DMS79 (cell line): ENCODE data around the gene KLF11.
"Not testable (repeated sequence)": the region's sequence is repeated elsewhere in the genome, so short reads cannot be mapped to it uniquely, and the experiment has no call there.

Source experiments
- DNase-seq: peaks from one replicate; lab custom pipeline; 2025; lab: John Stamatoyannopoulos, UW

KLF11 gene

GRCh38 chr2:10085043-10085667, 41.8 kb downstream of the KLF11 start:
- DNase-seq, result no peak

GRCh38 chr2:10085668-10086059, 42.3 kb downstream of the KLF11 start:
- no peak for DNase-seq

GRCh38 chr2:10086950-10087349, 43.6 kb downstream of the KLF11 start:
- no peak for DNase-seq

- no peak for DNase-seq
Observed at GRCh38 chr2:10087360-10087759, 44.0 kb downstream of the KLF11 start.

- no peak for DNase-seq
Observed at GRCh38 chr2:10089565-10090190, 46.3 kb downstream of the KLF11 start.

- DNase-seq, result no peak
Observed at GRCh38 chr2:10091182-10091888, 48.0 kb downstream of the KLF11 start.

DNA sequence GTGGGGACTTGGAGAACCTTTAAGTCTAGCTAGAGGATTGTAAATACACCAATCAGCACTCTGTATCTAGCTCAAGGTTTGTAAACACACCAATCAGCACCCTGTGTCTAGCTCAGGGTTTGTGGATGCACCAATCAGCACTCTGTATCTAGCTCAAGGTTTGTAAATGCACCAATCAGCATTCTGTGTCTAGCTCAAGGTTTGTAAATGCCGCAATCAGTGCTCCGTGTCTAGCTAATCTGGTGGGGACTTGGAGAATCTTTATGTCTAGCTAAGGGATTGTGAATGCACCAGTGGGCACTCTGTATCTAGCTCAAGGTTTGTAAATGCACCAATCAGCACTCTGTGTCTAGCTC, 48.5 kb downstream of the KLF11 start:
- not testable (repeated sequence) for DNase-seq

- DNase-seq, result no peak
Observed at GRCh38 chr2:10094271-10094814, 51.0 kb downstream of the KLF11 start.

- no peak for DNase-seq
Observed at GRCh38 chr2:10095175-10095574, 51.8 kb downstream of the KLF11 start.

DNA sequence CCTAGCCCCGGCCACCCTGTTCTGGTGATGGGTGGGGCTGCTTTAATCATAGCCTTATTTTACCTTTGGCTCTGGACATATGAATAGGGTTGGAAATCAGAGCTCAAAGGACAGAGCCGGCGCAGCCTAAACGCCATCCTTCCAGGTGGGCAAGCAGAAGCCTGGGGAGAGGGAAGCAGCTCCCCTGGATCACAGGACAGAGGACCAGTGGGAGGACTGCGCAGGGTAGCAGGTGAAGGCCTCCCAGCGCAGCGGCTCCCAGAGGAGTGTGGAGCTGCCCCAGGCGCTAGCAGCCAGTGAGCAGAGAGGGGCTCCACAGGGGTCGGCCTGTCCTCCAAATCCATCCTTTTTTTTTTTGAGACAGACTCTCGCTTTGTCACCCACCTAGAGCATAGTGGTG, 53.3 kb downstream of the KLF11 start:
- no peak for DNase-seq

GRCh38 chr2:10097352-10098148, 54.2 kb downstream of the KLF11 start:
- peak; percentile 49 for DNase-seq

DNA sequence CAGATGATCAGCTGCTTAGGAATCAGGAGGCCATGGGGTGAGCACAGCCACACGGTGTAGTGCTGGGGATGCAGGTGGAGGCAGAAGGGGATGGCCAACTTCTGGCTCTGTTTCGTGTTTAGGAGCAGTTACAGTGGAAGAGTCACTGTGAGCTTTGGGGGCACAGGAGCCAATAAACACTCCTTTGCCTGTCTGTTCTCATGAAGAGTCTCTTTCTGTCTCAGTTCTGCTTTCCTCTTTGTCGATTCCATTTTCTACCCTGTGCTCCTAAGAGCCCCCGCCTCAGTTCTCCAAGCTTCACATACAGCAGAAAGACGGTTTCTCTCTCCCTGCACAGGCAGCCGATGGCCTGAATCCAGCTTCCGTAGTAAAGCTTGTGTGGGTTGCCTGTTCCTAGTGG, 58.1 kb downstream of the KLF11 start:
- no peak for DNase-seq

DNA sequence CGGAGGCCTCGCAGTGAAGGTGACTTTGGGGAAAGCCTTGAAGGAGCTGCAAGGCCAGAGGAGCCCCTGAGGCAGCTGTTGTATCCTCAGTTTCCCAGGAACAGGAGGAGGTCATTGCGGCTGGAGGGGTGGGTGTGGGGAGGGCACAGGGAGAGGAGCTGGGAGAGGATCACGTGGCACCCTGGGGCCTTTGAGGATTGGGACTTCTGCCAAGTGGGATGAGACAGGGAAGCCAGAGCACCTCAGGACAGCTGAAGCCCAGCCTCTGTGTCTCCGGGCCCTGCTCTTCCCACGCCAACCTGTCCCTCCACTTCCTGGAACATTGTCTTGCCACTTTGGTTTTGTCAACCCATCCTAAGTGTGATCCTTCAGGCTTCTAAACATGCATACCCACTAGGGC, 59.8 kb downstream of the KLF11 start:
- no peak for DNase-seq
